T-helper 17 cell (primary cell): ENCODE results near the gene DEPDC4. TPM values are rescaled to one million over a fixed set of nuclear protein-coding genes. Genes with fewer than 3 reads are reported as not detected.
"Not testable (repeated sequence)": the region's sequence is repeated elsewhere in the genome, so short reads cannot be mapped to it uniquely, and the experiment has no call there.

Experiments
- ATAC-seq: fragments of 150-1000 bp; cut with Tn5 transposase; 2 replicates; pipeline ENCODE4 v1.10.0; 2021; ENCODE audit warnings: mild to moderate bottlenecking, moderate library complexity
- DNase-seq, 3 donors: peaks; one replicate each; pipeline versions ENCODE4 v3.0.0 to v3.0.0-alpha.2; 2020 to 2021
- H3K9me3 ChIP-seq: one replicate; pipeline ENCODE4 v1.7.0; 2013; ENCODE audit warnings: low read length, mild to moderate bottlenecking; ENCODE audit not compliant: control insufficient read depth, poor library complexity, severe bottlenecking
- H3K27ac Mint-ChIP-seq: one replicate; pipeline ENCODE4 v1.8.0; 2022; ENCODE audit warnings: mild to moderate bottlenecking, moderate library complexity, mixed read lengths
- H3K27me3 Mint-ChIP-seq: one replicate; pipeline ENCODE4 v1.8.0; 2022; ENCODE audit warnings: mixed read lengths
- H3K36me3 Mint-ChIP-seq: one replicate; pipeline ENCODE4 v1.8.0; 2022; ENCODE audit warnings: low read depth, mixed read lengths
- H3K4me1 Mint-ChIP-seq: one replicate; pipeline ENCODE4 v1.8.0; 2022; ENCODE audit warnings: mild to moderate bottlenecking, mixed read lengths
- H3K4me3 Mint-ChIP-seq: one replicate; pipeline ENCODE4 v1.8.0; 2022; ENCODE audit warnings: mild to moderate bottlenecking, moderate library complexity, mixed read lengths
- total RNA-seq, 4 donors: library from RNA in 2 of 4; stranded (reverse) in 2 of 4; gene quantifications; one replicate each; pipeline ENCODE4 v1.2.3 and lab custom pipeline; 2022 to 2026

DEPDC4 gene
- total RNA-seq, 2 donors from 2014 or later: not detected

- no peaks in the 10 kb centered on the region for H3K9me3 ChIP-seq
- H3K27ac Mint-ChIP-seq: no peak overlapping the region
- H3K36me3 Mint-ChIP-seq: peaks cover 2% of the 10 kb centered on the region
- DNase-seq: no peak
- H3K4me3 Mint-ChIP-seq: no peak overlapping the region
- no peak for ATAC-seq
- H3K27me3 Mint-ChIP-seq: no peaks in the 10 kb centered on the region
- peaks cover 3% of the 10 kb centered on the region for H3K4me1 Mint-ChIP-seq
These were observed 16.9 kb downstream of the DEPDC4 start for GRCh38 chr12:100249941-100250340.

GRCh38 chr12:100248886-100249285 is 18.0 kb downstream of the DEPDC4 start:
- Mint-ChIP-seq H3K27me3 (no peaks in the 10 kb centered on the region), H3K4me3 (no peak overlapping the region), H3K36me3 (peaks cover 2% of the 10 kb centered on the region), H3K27ac (no peak overlapping the region), H3K4me1 (peaks cover 3% of the 10 kb centered on the region)
- DNase-seq: no peak
- H3K9me3 ChIP-seq: no peaks in the 10 kb centered on the region
- no peak for ATAC-seq

- Mint-ChIP-seq H3K27me3 (no peaks in the 10 kb centered on the region), H3K36me3 (peaks cover 2% of the 10 kb centered on the region), H3K4me3 (no peak overlapping the region), H3K4me1 (peaks cover 3% of the 10 kb centered on the region), H3K27ac (no peak overlapping the region)
- DNase-seq: no peak
- ATAC-seq: no peak
- H3K9me3 ChIP-seq: no peaks in the 10 kb centered on the region
These were observed 19.1 kb downstream of the DEPDC4 start for GRCh38 chr12:100247765-100248164.

- Mint-ChIP-seq H3K4me3 (no peak overlapping the region), H3K4me1 (peaks cover 3% of the 10 kb centered on the region)
- DNase-seq: no peak
These were observed 23.7 kb downstream of the DEPDC4 start for GRCh38 chr12:100243137-100243536.

GRCh38 chr12:100239589-100239988 is 27.3 kb downstream of the DEPDC4 start:
- no peak for DNase-seq
- H3K9me3 ChIP-seq: no peaks in the 10 kb centered on the region
- no peak overlapping the region for H3K27ac Mint-ChIP-seq
- ATAC-seq: no peak
- no peaks in the 10 kb centered on the region for H3K4me1 Mint-ChIP-seq
- no peaks in the 10 kb centered on the region for H3K27me3 Mint-ChIP-seq
- no peak overlapping the region for H3K4me3 Mint-ChIP-seq
- H3K36me3 Mint-ChIP-seq: no peaks in the 10 kb centered on the region

More at GRCh38 chr12:100243137-100243536, 23.7 kb downstream of the DEPDC4 start:
- no peaks in the 10 kb centered on the region for H3K36me3 Mint-ChIP-seq
- no peaks in the 10 kb centered on the region for H3K27me3 Mint-ChIP-seq
- ATAC-seq: no peak
- H3K27ac Mint-ChIP-seq: no peak overlapping the region
- no peaks in the 10 kb centered on the region for H3K9me3 ChIP-seq

- no peak overlapping the region for H3K27ac Mint-ChIP-seq
These were observed 28.1 kb downstream of the DEPDC4 start for GRCh38 chr12:100238801-100239200.

GRCh38 chr12:100234591-100235304 is 32.1 kb downstream of the DEPDC4 start:
- no peak overlapping the region for H3K27ac Mint-ChIP-seq
- H3K9me3 ChIP-seq: no peaks in the 10 kb centered on the region
- DNase-seq (no peak), ATAC-seq (no peak)
- H3K27me3 Mint-ChIP-seq: no peaks in the 10 kb centered on the region
- H3K36me3 Mint-ChIP-seq: no peaks in the 10 kb centered on the region
- no peak overlapping the region for H3K4me3 Mint-ChIP-seq
- no peaks in the 10 kb centered on the region for H3K4me1 Mint-ChIP-seq

More at GRCh38 chr12:100238801-100239200, 28.1 kb downstream of the DEPDC4 start:
- DNase-seq: no peak
- Mint-ChIP-seq H3K36me3 (no peaks in the 10 kb centered on the region), H3K4me1 (no peaks in the 10 kb centered on the region), H3K4me3 (no peak overlapping the region), H3K27me3 (no peaks in the 10 kb centered on the region)
- H3K9me3 ChIP-seq: no peaks in the 10 kb centered on the region
- ATAC-seq: no peak

GRCh38 chr12:100234166-100234565 is 32.7 kb downstream of the DEPDC4 start:
- Mint-ChIP-seq H3K27me3 (no peaks in the 10 kb centered on the region), H3K4me1 (no peaks in the 10 kb centered on the region), H3K36me3 (no peaks in the 10 kb centered on the region), H3K4me3 (no peak overlapping the region), H3K27ac (no peak overlapping the region)
- ATAC-seq (no peak), DNase-seq (no peak)
- H3K9me3 ChIP-seq: no peaks in the 10 kb centered on the region

- H3K27ac Mint-ChIP-seq, H3K4me1 Mint-ChIP-seq, DNase-seq, H3K4me3 Mint-ChIP-seq, H3K27me3 Mint-ChIP-seq, H3K9me3 ChIP-seq, ATAC-seq, H3K36me3 Mint-ChIP-seq: not testable (repeated sequence)
These were observed 35.0 kb downstream of the DEPDC4 start for GRCh38 chr12:100231873-100232272.

- no peaks in the 10 kb centered on the region for H3K4me1 Mint-ChIP-seq
- DNase-seq (no peak), ATAC-seq (no peak)
- no peaks in the 10 kb centered on the region for H3K9me3 ChIP-seq
- no peak overlapping the region for H3K27ac Mint-ChIP-seq
- H3K4me3 Mint-ChIP-seq: no peak overlapping the region
- no peaks in the 10 kb centered on the region for H3K27me3 Mint-ChIP-seq
- no peaks in the 10 kb centered on the region for H3K36me3 Mint-ChIP-seq
These were observed 37.0 kb downstream of the DEPDC4 start for GRCh38 chr12:100229876-100230275.

- Mint-ChIP-seq H3K27me3 (no peaks in the 10 kb centered on the region), H3K4me1 (no peaks in the 10 kb centered on the region), H3K4me3 (no peak overlapping the region), H3K27ac (no peak overlapping the region), H3K36me3 (no peaks in the 10 kb centered on the region)
- DNase-seq: no peak
- ATAC-seq: no peak
- H3K9me3 ChIP-seq: no peaks in the 10 kb centered on the region
These were observed 37.7 kb downstream of the DEPDC4 start for GRCh38 chr12:100229036-100229635.

GRCh38 chr12:100225491-100225890 is 41.4 kb downstream of the DEPDC4 start:
- peaks cover 2% of the 10 kb centered on the region for H3K36me3 Mint-ChIP-seq
- H3K27me3 Mint-ChIP-seq: no peaks in the 10 kb centered on the region

GRCh38 chr12:100222173-100222572 is 44.7 kb downstream of the DEPDC4 start:
- not testable (repeated sequence) for ATAC-seq, DNase-seq, H3K4me3 Mint-ChIP-seq, H3K9me3 ChIP-seq, H3K27ac Mint-ChIP-seq, H3K4me1 Mint-ChIP-seq, H3K27me3 Mint-ChIP-seq, H3K36me3 Mint-ChIP-seq

More at GRCh38 chr12:100225491-100225890, 41.4 kb downstream of the DEPDC4 start:
- ATAC-seq (no peak), DNase-seq (no peak)
- no peak overlapping the region for H3K4me3 Mint-ChIP-seq
- H3K27ac Mint-ChIP-seq: no peak overlapping the region
- H3K9me3 ChIP-seq: no peaks in the 10 kb centered on the region
- no peaks in the 10 kb centered on the region for H3K4me1 Mint-ChIP-seq

GRCh38 chr12:100221523-100221922 is 45.4 kb downstream of the DEPDC4 start:
- H3K36me3 Mint-ChIP-seq: peaks cover 6% of the 10 kb centered on the region
- H3K27ac Mint-ChIP-seq: no peak overlapping the region
- peaks cover 4% of the 10 kb centered on the region for H3K4me1 Mint-ChIP-seq
- DNase-seq: no peak
- ATAC-seq: no peak
- no peaks in the 10 kb centered on the region for H3K27me3 Mint-ChIP-seq
- no peaks in the 10 kb centered on the region for H3K9me3 ChIP-seq
- no peak overlapping the region for H3K4me3 Mint-ChIP-seq
